KMS-11 (cell line): ENCODE data around the gene MAP2K2.

Experiments
- H2AFZ ChIP-seq: fragments of 200-600 bp; sonication (generic); 2 replicates; pipeline ENCODE4 v1.6.1; 2016; ENCODE audit warnings: antibody characterized with exemption, mixed run types, low read depth
- H3K27ac ChIP-seq: fragments of 200-600 bp; sonication (generic); 2 replicates; pipeline ENCODE4 v1.6.1; 2016; ENCODE audit warnings: mild to moderate bottlenecking, mixed run types
- H3K27me3 ChIP-seq: fragments of 200-600 bp; sonication (generic); 2 replicates; pipeline ENCODE4 v1.6.1; 2017; ENCODE audit warnings: mild to moderate bottlenecking, low read depth, mixed run types, moderate library complexity; ENCODE audit not compliant: insufficient read depth
- H3K36me3 ChIP-seq: fragments of 200-600 bp; sonication (generic); 2 replicates; pipeline ENCODE4 v1.6.1; 2017; ENCODE audit warnings: mild to moderate bottlenecking, mixed run types; ENCODE audit not compliant: insufficient read depth
- H3K4me1 ChIP-seq: fragments of 200-600 bp; sonication (generic); 2 replicates; pipeline ENCODE4 v1.6.1; 2016; ENCODE audit warnings: mild to moderate bottlenecking, low read depth, mixed run types; ENCODE audit not compliant: poor library complexity, severe bottlenecking
- H3K4me2 ChIP-seq: fragments of 200-600 bp; sonication (generic); 2 replicates; pipeline ENCODE4 v1.7.0; 2016; ENCODE audit warnings: mild to moderate bottlenecking, mixed run types
- H3K4me3 ChIP-seq: fragments of 200-600 bp; sonication (generic); IDR thresholded peaks from 2 replicates; pipeline ENCODE4 v1.6.1; 2017; ENCODE audit warnings: low read depth, low read length, mixed read lengths; ENCODE audit not compliant: insufficient read depth
- H3K79me2 ChIP-seq: fragments of 200-600 bp; sonication (generic); 2 replicates; pipeline ENCODE4 v1.6.1; 2016; ENCODE audit warnings: low read depth, mixed run types; ENCODE audit not compliant: insufficient read depth
- H3K9ac ChIP-seq: fragments of 200-600 bp; sonication (generic); 2 replicates; pipeline ENCODE4 v1.6.1; 2016; ENCODE audit warnings: mild to moderate bottlenecking, mixed run types
- H4K20me1 ChIP-seq: fragments of 200-600 bp; sonication (generic); 2 replicates; pipeline ENCODE4 v1.6.1; 2016; ENCODE audit warnings: mild to moderate bottlenecking, mixed run types; ENCODE audit not compliant: insufficient read depth
- TF ChIP-seq, protein P1 (sequence below): fragments of 200-600 bp; sonication (generic); conservative IDR thresholded peaks from 2 replicates; pipeline ENCODE4 v1.6.1; 2017; ENCODE audit warnings: low read depth, mild to moderate bottlenecking, antibody characterized with exemption, low read length, moderate library complexity, mixed read lengths

Gene MAP2K2

GRCh38 chr19:4122480-4122879 is 1.4 kb downstream of the MAP2K2 start:
- Histone ChIP-seq H3K36me3 (no peaks in the 10 kb centered on the region), H3K27ac (no peak overlapping the region), H3K4me1 (peaks cover 7% of the 10 kb centered on the region), H3K27me3 (no peaks in the 10 kb centered on the region), H3K9ac (peak overlapping the region; percentile 70; the same call in 1 of the 2 replicates), H3K4me3 (no peak overlapping the region), H3K4me2 (peak overlapping the region; percentile 85), H3K79me2 (peaks cover 22% of the 10 kb centered on the region), H4K20me1 (no peaks in the 10 kb centered on the region), H2AFZ (no peak overlapping the region)
- TF ChIP-seq, protein P1, sequence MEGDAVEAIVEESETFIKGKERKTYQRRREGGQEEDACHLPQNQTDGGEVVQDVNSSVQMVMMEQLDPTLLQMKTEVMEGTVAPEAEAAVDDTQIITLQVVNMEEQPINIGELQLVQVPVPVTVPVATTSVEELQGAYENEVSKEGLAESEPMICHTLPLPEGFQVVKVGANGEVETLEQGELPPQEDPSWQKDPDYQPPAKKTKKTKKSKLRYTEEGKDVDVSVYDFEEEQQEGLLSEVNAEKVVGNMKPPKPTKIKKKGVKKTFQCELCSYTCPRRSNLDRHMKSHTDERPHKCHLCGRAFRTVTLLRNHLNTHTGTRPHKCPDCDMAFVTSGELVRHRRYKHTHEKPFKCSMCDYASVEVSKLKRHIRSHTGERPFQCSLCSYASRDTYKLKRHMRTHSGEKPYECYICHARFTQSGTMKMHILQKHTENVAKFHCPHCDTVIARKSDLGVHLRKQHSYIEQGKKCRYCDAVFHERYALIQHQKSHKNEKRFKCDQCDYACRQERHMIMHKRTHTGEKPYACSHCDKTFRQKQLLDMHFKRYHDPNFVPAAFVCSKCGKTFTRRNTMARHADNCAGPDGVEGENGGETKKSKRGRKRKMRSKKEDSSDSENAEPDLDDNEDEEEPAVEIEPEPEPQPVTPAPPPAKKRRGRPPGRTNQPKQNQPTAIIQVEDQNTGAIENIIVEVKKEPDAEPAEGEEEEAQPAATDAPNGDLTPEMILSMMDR = no peak

DNA sequence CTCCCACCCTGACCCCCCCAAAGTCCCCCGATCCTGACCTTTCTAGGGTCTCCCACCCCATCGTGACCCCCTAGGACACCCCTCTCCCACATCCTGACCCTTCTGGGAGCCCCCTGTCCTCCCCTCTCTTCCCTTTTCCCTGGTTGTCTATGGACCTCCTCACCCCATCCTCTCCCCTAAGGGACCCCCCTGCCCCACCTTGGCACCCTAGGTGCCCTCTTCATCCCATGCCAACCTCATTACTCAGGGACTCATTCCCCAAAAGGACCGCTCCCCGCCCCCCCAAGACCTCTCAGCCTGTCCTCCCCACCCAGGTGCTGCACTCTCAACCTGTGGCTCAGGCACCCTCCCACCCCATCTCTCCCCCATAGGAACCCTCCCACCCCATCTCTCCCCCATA is 2.1 kb downstream of the MAP2K2 start:
- Histone ChIP-seq H3K27me3 (no peaks in the 10 kb centered on the region), H4K20me1 (no peaks in the 10 kb centered on the region), H3K9ac (no peak overlapping the region), H3K4me1 (peaks cover 7% of the 10 kb centered on the region), H3K36me3 (no peaks in the 10 kb centered on the region), H3K4me2 (no peak overlapping the region), H3K4me3 (no peak overlapping the region), H2AFZ (no peak overlapping the region), H3K79me2 (peaks cover 22% of the 10 kb centered on the region), H3K27ac (no peak overlapping the region)
- TF ChIP-seq, protein P1 = no peak

DNA sequence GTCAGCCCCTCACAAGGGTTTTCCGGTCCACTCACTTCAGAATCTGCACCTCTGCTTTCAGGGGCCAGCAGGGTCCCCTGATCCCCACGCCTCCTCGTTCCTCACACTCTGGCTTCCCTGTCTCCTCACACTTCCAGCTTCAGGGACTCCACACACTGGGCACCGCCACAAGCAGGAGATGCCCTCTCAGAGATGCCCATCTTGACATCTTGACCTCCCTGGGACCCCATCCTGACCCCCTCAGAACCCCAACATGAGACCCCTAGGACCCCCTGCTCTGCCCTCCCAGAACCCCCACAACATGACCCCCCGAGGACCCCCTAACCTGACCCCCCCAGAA is 2.7 kb downstream of the MAP2K2 start:
- Histone ChIP-seq H4K20me1 (no peaks in the 10 kb centered on the region), H3K9ac (no peak overlapping the region), H3K79me2 (peaks cover 22% of the 10 kb centered on the region), H2AFZ (no peak overlapping the region), H3K36me3 (no peaks in the 10 kb centered on the region), H3K4me3 (no peak overlapping the region), H3K27ac (no peak overlapping the region), H3K4me1 (peaks cover 7% of the 10 kb centered on the region), H3K27me3 (no peaks in the 10 kb centered on the region), H3K4me2 (no peak overlapping the region)
- TF ChIP-seq, protein P1 = no peak

DNA sequence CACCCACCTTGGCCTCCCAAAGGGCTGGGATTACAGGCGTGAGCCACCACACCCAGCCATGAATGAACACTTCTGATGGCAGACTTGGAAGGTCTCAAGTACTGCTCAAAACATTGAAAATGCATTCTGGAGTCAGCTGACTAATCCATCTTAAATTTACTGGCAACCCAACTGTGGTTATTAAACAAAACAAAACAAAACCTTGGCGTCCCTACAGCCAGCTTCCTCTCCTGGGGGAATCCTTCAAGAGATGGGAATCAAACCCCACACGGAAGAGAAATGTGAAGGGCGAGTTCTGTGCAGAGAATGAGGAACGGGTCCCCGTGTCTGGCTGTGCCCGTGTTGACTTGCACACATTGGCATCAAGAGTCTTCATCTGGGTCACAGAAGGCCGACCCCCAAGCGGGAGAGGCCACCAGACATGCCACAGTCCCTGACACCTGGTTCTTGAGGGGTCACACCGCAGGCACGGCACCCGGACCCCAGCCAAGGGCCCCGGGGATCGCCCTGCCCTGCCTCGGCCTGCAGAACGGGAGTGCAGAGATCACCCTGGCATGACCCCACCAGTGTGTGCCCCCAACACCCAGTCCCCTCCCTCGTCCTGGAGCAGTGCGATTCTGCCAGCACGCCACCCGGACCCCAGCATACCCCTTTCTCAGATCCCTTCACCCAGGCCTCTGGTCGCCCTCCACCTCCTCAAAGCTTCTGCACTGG is 3.2 kb downstream of the MAP2K2 start:
- Histone ChIP-seq H3K4me1 (peaks cover 7% of the 10 kb centered on the region), H4K20me1 (no peaks in the 10 kb centered on the region), H3K36me3 (no peaks in the 10 kb centered on the region), H3K4me3 (no peak overlapping the region), H3K4me2 (no peak overlapping the region), H3K27me3 (no peaks in the 10 kb centered on the region), H3K27ac (no peak overlapping the region), H3K79me2 (peaks cover 22% of the 10 kb centered on the region), H3K9ac (no peak overlapping the region), H2AFZ (no peak overlapping the region)
- TF ChIP-seq, protein P1 = no peak
